Suprapubic skin (tissue), 4 donors: ENCODE results near the gene PMM1. TPM values are rescaled to one million over a fixed set of nuclear protein-coding genes. Genes with fewer than 3 reads are reported as not detected.
"Not testable (repeated sequence)": the region's sequence is repeated elsewhere in the genome, so short reads cannot be mapped to it uniquely, and the experiment has no call there.

ENCODE experiments used
- DNase-seq, 2 donors: peaks; one replicate each; pipeline ENCODE4 v3.0.0-alpha.2; 2019; ENCODE audit warnings: low spot score in 2 of 2
- H3K27ac ChIP-seq: fragments of 200-600 bp; sonication (generic); one replicate; pipeline ENCODE4 v1.5.1; 2019
- H3K27me3 ChIP-seq: fragments of 200-600 bp; sonication (generic); one replicate; pipeline ENCODE4 v1.5.1; 2019
- H3K36me3 ChIP-seq: fragments of 200-600 bp; sonication (generic); one replicate; pipeline ENCODE4 v1.5.1; 2019
- H3K4me1 ChIP-seq: fragments of 200-600 bp; sonication (generic); one replicate; pipeline ENCODE4 v1.5.1; 2019
- H3K4me3 ChIP-seq: fragments of 200-600 bp; sonication (generic); one replicate; pipeline ENCODE4 v1.5.1; 2019; ENCODE audit warnings: mild to moderate bottlenecking
- H3K9me3 ChIP-seq: fragments of 200-600 bp; sonication (generic); one replicate; pipeline ENCODE4 v1.5.1; 2019
- EP300 ChIP-seq: sonication (generic); formaldehyde crosslinking; IDR thresholded peaks from one replicate; pipeline ENCODE4 v1.6.1; 2017; ENCODE audit warnings: antibody characterized with exemption
- POLR2A ChIP-seq, 2 donors: fragments of 450-650 bp; IDR thresholded peaks; one replicate each; pipeline ENCODE4 v1.6.1; 2017; ENCODE audit warnings: antibody characterized with exemption in 2 of 2, mild to moderate bottlenecking in 2 of 2, moderate library complexity in 2 of 2
- POLR2AphosphoS5 ChIP-seq, 3 donors: sonication (generic); formaldehyde crosslinking; IDR thresholded peaks; one replicate each; pipeline ENCODE4 v1.6.1; 2017; ENCODE audit warnings: antibody characterized with exemption in 3 of 3
- WGBS: methylation state at CpG from one replicate; pipeline ENCODE4 v1.1.5; 2018; 5-methylcytosine and 5-hydroxymethylcytosine counted together
- total RNA-seq, 4 donors: library from RNA; depleted of rRNA; stranded (reverse); fragments of >200 nt; gene quantifications; one replicate each; pipeline ENCODE4 v1.1.0, GENCODE V29; 2016
- TF ChIP-seq, protein P1 (sequence below), 2 donors: fragments of 200-600 bp in 1 of 2; fragments of 450-650 bp in 1 of 2; sonication (generic) in 1 of 2; IDR thresholded peaks; one replicate each; pipeline ENCODE4 v1.5.1; 2016 to 2019; ENCODE audit warnings: antibody characterized with exemption in 2 of 2, mild to moderate bottlenecking in 1 of 2, moderate library complexity in 1 of 2

Gene PMM1
- total RNA-seq, 4 donors from 2014 or later: 35.7 to 48.5 (median 40.8) TPM

GRCh38 chr22:41574847-41575381 is 14.7 kb downstream of the PMM1 start:
- Histone ChIP-seq H3K27me3 (no peaks in the 10 kb centered on the region), H3K4me3 (no peak overlapping the region), H3K9me3 (no peaks in the 10 kb centered on the region), H3K4me1 (no peaks in the 10 kb centered on the region), H3K36me3 (peaks cover 47% of the 10 kb centered on the region), H3K27ac (no peak overlapping the region)
- WGBS: 61% methylated on average over 10 of the region's 26 CpGs
- TF ChIP-seq EP300 (no peak), POLR2A (IDR thresholded peaks at IDR 0.05) (no peak), POLR2AphosphoS5 (IDR thresholded peaks at IDR 0.05) (no peak)
- TF ChIP-seq, protein P1, sequence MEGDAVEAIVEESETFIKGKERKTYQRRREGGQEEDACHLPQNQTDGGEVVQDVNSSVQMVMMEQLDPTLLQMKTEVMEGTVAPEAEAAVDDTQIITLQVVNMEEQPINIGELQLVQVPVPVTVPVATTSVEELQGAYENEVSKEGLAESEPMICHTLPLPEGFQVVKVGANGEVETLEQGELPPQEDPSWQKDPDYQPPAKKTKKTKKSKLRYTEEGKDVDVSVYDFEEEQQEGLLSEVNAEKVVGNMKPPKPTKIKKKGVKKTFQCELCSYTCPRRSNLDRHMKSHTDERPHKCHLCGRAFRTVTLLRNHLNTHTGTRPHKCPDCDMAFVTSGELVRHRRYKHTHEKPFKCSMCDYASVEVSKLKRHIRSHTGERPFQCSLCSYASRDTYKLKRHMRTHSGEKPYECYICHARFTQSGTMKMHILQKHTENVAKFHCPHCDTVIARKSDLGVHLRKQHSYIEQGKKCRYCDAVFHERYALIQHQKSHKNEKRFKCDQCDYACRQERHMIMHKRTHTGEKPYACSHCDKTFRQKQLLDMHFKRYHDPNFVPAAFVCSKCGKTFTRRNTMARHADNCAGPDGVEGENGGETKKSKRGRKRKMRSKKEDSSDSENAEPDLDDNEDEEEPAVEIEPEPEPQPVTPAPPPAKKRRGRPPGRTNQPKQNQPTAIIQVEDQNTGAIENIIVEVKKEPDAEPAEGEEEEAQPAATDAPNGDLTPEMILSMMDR (IDR thresholded peaks at IDR 0.05): no peak
- DNase-seq: peak in 1 of 2 donors; percentile 86

DNA sequence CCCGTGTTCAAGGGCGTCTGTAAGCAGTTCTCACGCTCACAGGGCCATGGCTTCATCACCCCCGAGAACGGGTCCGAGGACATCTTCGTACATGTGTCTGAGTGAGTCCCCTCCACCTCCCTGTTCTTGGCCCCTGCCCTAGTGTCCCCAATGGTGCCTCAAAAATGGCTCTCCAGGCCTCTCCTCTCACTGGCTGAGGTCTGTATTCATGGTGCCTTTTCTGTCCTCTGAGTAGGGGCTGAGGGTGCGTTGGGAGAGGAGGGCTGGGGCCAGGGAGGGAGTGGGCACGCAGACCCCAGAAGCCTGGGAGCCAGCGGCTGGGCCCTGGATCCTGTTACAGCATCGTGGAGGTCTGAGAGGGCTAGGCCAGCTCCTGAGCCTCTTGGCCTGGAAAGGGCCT is 16.0 kb downstream of the PMM1 start:
- no peak for TF ChIP-seq POLR2AphosphoS5 (IDR thresholded peaks at IDR 0.05)
- no peak for TF ChIP-seq POLR2A (IDR thresholded peaks at IDR 0.05)
- no peak for TF ChIP-seq EP300
- TF ChIP-seq, protein P1 (IDR thresholded peaks at IDR 0.05): no peak
- no peak for DNase-seq
- Histone ChIP-seq H3K27ac (no peak overlapping the region), H3K9me3 (no peaks in the 10 kb centered on the region), H3K4me1 (no peaks in the 10 kb centered on the region), H3K27me3 (no peaks in the 10 kb centered on the region), H3K36me3 (peaks cover 35% of the 10 kb centered on the region), H3K4me3 (no peak overlapping the region)
- 88% methylated on average over 7 of the region's 11 CpGs for WGBS

DNA sequence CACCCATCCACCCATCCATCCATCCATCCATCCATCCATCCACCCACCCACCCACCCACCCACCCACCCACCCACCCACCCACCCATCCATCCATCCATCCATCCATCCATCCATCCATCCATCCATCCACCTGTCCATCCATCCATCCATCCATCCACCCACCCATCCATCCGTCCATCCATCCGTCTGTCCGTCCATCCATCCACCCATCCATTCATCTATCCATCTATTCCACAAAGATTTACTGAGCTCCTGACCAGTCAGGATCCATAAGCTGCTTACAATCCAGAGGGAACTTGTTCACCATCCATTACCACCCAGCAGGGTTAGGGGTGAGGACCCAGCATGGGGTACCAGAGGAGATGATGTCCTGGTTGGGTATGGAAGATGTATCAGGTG is 17.3 kb downstream of the PMM1 start:
- H3K9me3 ChIP-seq, H3K4me1 ChIP-seq, DNase-seq, H3K4me3 ChIP-seq, H3K27me3 ChIP-seq, H3K27ac ChIP-seq: not testable (repeated sequence)
- whole genome bisulfite sequencing: 96% methylated on average over 3 of the region's 3 CpGs
- peaks cover 21% of the 10 kb centered on the region for H3K36me3 ChIP-seq

GRCh38 chr22:41571786-41572185 is 17.9 kb downstream of the PMM1 start:
- no peaks in the 10 kb centered on the region for H3K27me3 ChIP-seq
- no peaks in the 10 kb centered on the region for H3K4me1 ChIP-seq
- H3K9me3 ChIP-seq: no peaks in the 10 kb centered on the region
- DNase-seq: no peak
- H3K4me3 ChIP-seq: no peak overlapping the region
- WGBS: no CpG with 5 or more reads among the region's 14 CpGs
- TF ChIP-seq POLR2A (IDR thresholded peaks at IDR 0.05) (no peak), EP300 (no peak), POLR2AphosphoS5 (IDR thresholded peaks at IDR 0.05) (no peak)
- TF ChIP-seq, protein P1 (IDR thresholded peaks at IDR 0.05): no peak
- peaks cover 16% of the 10 kb centered on the region for H3K36me3 ChIP-seq
- H3K27ac ChIP-seq: no peak overlapping the region

DNA sequence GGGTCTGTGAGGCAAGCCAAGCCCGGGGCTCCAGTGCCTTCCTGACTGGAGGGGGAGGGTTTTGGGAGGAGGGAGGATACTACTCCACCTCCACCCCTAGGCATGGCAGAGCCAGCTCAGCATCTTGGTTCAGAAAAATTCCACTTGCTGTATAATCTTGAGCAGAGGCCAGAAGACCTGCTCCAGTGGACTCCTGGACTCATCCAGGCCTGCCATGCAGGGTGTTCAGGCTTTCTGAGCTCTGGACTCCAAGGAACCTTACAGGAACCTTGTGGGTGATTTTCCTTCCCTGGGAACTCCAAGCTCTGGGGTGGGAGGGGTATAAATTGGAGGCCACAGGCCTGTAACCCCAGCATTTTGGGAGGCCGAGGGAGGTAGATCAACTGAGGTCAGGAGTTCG is 19.4 kb downstream of the PMM1 start:
- Histone ChIP-seq H3K36me3 (peaks cover under 1% of the 10 kb centered on the region), H3K27ac (no peak overlapping the region), H3K4me3 (no peak overlapping the region), H3K4me1 (no peaks in the 10 kb centered on the region), H3K27me3 (no peaks in the 10 kb centered on the region), H3K9me3 (no peaks in the 10 kb centered on the region)
- TF ChIP-seq, protein P1 (IDR thresholded peaks at IDR 0.05): no peak
- no peak for TF ChIP-seq EP300
- no peak for TF ChIP-seq POLR2AphosphoS5 (IDR thresholded peaks at IDR 0.05)
- TF ChIP-seq POLR2A (IDR thresholded peaks at IDR 0.05): no peak
- WGBS: 85% methylated on average over 3 of the region's 3 CpGs
- DNase-seq: no peak

DNA sequence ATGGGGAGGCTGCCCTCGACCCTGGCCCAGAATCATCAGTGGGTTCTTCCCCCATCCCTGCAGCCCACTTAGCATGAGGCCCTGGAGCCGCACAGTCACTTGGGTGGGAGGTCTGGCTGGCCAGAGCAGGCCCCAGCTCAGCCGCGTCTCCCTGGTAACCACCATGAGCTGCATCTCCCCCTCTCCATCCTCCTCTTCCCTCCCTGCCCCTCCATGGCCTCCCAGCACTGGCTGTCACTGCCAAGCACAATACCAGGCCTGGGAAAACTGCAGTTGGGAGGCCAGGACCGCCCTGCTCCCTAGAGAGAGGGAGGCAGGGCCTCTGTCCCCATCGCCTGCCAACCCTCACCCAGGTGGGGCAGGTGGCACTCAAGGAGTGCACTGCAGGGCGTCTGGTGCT is 20.8 kb downstream of the PMM1 start:
- H3K9me3 ChIP-seq: no peaks in the 10 kb centered on the region
- H3K4me1 ChIP-seq: no peaks in the 10 kb centered on the region
- H3K27ac ChIP-seq: no peak overlapping the region
- H3K36me3 ChIP-seq: no peaks in the 10 kb centered on the region
- H3K4me3 ChIP-seq: no peak overlapping the region
- no peak for TF ChIP-seq POLR2A (IDR thresholded peaks at IDR 0.05)
- TF ChIP-seq EP300: no peak
- TF ChIP-seq, protein P1 (IDR thresholded peaks at IDR 0.05): no peak
- TF ChIP-seq POLR2AphosphoS5 (IDR thresholded peaks at IDR 0.05): no peak
- 78% methylated on average over 7 of the region's 7 CpGs for WGBS
- DNase-seq: no peak
- H3K27me3 ChIP-seq: no peaks in the 10 kb centered on the region
